ENCODE data around the gene CD151.

Gene CD151

DNA sequence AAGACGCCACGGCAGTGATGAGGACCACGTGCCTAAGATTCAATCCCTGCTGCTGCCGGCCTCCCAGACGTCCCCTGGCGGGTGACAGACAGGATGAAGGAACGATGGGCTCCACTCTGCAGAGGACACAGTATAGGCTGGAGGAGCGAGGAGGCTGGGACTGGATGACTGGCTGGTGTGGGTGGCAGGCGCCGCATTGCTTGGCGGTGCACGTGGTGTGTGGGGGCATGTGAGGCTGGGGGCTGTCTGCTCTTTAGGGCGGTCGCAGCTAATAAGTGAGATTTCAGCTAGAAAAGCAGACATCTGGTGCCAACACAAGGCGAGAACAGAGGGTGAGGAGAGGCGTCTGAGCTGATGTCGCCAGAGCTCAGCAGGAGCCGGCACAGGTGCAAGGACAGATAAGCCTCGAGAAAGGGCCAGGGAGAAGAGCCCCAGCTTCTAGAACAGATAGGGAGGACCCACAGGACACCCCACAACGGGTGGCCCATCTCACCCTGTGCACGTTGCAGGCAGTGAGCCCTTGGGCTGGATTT, 43.1 kb downstream of the CD151 start:
- no peak for DNase-seq

DNA sequence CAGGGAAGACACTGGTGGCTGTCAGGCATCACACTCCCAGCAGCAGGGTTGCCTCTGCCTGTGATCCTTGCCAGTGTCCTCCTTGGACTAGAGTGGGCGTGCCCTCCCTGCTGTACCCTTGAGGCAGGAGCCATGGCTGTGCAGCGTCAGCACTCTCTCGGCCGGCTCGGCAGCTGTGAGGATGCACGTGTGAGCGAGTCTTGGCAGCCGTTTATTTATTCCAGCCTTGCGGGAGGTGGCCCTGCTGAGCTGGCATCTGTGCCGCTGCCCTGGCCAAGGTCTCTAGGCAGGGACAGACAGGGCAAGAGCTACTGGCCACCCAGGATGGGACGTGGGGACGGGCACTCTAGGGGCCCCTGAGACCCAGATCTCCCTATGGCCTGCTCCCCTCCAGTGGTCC, 43.8 kb downstream of the CD151 start:
- no peak for DNase-seq

DNA sequence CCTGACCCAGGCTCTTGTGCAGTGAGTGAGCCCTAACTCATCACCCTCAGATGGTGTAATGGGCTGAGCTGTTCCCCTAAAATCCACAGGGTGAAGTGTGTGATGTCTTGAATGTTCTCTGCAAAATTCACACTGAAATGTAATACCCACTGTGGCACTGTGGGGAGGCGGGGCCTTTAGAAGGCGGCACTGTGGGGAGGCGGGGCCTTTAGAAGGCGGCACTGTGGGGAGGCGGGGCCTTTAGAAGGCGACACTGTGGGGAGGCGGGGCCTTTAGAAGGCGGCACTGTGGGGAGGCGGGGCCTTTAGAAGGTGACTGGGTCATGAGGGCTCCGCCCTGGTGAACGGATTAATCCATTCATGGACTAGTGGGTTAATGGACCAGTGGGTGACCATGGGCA, 44.8 kb downstream of the CD151 start:
- DNase-seq: no peak

DNA sequence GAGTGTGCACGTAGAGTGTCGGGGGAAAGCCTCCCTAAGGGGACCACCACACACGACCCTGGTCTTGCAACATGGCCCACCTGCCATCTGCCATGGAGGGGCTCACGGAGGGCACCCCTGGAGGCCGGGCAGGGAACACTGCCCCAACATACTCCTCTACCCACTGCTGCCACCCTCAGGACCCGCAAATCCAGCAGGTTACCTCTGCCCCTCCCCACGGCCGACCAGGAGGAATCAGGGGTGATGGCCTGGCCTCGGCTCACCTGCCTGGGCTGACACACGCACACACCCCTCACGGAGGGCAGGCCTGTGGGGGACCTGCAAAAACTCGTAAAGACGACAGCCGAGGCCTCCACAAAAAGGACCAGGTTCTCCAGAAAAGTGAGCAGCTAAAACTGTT, 47.7 kb downstream of the CD151 start:
- DNase-seq: no peak

DNA sequence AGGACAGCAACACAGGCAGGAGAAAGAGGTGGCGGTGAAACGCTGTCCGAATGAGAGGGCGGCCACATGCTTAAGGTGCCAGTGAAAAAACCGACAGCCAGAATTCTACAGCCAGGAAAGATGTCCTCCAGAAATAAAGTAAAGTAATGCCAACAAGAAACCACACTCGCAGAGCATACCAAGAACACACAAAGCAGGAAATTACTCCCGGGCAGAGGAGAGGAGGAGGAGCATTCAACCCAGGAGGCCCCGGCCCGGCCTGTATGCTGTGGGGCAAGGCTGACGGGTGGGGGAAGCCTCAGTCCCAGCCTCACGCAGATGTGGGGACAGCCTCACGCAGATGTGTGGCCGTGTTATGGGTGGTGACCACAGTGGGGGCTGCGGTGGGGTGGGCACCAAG, 49.8 kb downstream of the CD151 start:
- DNase-seq: no peak

DNA sequence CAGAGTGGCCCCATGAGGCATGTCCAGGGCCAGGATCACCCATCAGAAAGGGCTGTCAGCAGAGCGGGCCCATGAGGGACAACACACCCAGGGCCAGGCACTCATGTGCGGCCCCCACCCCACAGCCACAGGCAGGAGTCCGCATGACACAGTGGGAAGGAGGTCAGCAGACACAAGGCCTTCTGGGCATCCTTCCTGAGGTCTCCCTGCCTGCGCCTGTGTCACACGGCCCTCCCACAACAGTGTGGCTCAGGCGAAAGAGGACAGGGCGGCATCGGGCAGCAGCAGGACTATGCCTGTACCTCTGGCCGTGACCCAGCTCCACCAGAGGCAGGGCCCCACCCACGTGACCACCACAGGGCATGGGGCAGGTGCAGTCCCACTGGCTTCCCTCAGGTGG, 50.8 kb downstream of the CD151 start:
- no peak for DNase-seq

DNA sequence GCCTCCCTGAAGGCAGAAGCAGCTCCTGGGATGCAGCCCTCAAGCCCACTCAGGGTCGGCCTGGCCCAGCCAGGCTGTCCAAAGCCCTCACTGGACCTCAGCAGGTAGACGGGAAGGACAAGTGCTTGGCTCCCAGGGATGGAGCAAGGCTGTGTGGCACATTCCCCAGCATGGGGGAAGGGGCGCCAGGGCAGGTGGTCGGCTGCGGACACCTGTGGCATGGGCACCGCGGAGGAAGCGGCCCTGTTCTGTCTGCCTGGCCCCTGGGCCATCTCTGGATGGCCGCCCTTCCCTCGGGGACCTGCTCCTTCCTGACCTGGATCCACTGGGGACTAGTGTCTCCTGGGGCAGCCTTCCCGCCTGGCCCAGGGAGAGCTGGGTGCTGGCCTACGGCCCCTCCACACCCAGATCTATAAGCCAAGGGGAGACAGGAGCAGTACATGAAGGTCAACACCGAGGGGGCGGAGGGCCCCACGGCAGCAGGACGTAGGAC, 51.9 kb downstream of the CD151 start:
- no peak for DNase-seq

DNA sequence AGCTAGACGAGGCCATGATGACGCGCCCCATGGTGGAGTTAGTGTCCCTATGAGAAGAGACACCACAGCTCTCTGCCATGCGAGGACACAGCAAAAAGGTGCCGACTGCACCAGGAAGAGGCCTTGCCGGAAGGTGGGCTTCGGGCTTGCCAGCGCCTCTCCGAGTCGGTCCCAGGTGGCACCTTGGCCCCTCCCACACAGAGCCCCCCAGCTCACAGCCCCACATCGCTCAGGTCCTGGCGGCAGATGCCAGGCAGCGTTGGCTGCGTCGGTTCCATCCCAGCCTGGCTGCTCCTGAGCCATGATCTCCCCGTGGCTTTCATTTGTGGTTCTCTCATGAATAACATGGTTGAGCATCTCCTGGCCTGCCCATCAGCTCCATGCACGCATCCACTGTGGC, 53.8 kb downstream of the CD151 start:
- no peak for DNase-seq

DNA sequence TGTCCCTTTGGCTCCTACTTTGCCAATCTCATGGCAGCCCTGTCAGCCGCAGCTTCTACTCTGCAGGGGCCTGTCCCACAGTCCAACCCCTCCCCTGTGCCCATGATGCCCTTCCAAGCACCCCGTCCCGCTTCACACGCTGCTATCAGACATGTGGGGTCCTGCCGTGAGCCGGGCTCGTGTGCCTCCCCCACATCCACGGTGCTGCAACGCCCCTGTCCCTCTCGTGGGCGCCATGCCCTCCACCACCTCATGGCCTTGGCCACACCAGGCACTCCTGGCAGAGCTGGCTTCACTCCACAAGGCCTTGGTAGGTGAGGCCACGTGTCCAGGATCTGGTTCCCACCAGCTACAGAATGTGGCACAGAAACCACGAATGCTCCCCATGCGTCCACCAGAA, 54.8 kb downstream of the CD151 start:
- no peak for DNase-seq
